WTC11 (cell line): Measurements from ENCODE around the gene FLNA. TPM values are rescaled to one million over a fixed set of nuclear protein-coding genes. Genes with fewer than 3 reads are reported as not detected.

Experiments
- ATAC-seq: fragments of 200-7000 bp; cut with Tn5 transposase; 2 replicates; pipeline ENCODE4 v1.10.0; 2021; ENCODE audit warnings: mild to moderate bottlenecking, moderate library complexity
- CTCF ChIA-PET: fragments of 300-600 bp; sonication (Branson Sonifier 250); formaldehyde crosslinking; loops from one replicate; lab custom pipeline; 2021; ENCODE audit warnings: antibody characterized with exemption; lab: Charles Lee
- POLR2A ChIA-PET: fragments of 350-600 bp; sonication (Branson Sonifier 250); formaldehyde crosslinking; loops from one replicate; lab custom pipeline; 2021; ENCODE audit warnings: antibody characterized with exemption; lab: Charles Lee
- DNase-seq: peaks from one replicate; pipeline ENCODE4 v3.0.0; 2021; ENCODE audit warnings: low spot score
- H3K27ac Mint-ChIP-seq: 2 replicates; pipeline ENCODE4 v1.8.0; 2021; ENCODE audit warnings: mixed read lengths
- H3K27me3 Mint-ChIP-seq: 2 replicates; pipeline ENCODE4 v1.8.0; 2021; ENCODE audit warnings: low read depth, mild to moderate bottlenecking, moderate library complexity, mixed read lengths
- H3K36me3 Mint-ChIP-seq: 2 replicates; pipeline ENCODE4 v1.8.0; 2021; ENCODE audit warnings: mixed read lengths
- H3K4me1 Mint-ChIP-seq: 2 replicates; pipeline ENCODE4 v1.8.0; 2022; ENCODE audit warnings: mixed read lengths
- H3K4me3 Mint-ChIP-seq: 2 replicates; pipeline ENCODE4 v1.8.0; 2021; ENCODE audit warnings: mild to moderate bottlenecking, moderate library complexity, mixed read lengths
- H3K9me3 Mint-ChIP-seq: 2 replicates; pipeline ENCODE4 v1.8.0; 2021; ENCODE audit warnings: mixed read lengths
- ATF1 ChIP-seq: sonication (generic); formaldehyde crosslinking; IDR thresholded peaks from 2 replicates; pipeline ENCODE4 v1.8.1; 2023; ENCODE audit warnings: mild to moderate bottlenecking, moderate library complexity, missing genetic modification reagents
- CREB1 ChIP-seq: sonication (generic); formaldehyde crosslinking; IDR thresholded peaks from 2 replicates; pipeline ENCODE4 v1.8.0; 2023; ENCODE audit warnings: mild to moderate bottlenecking, missing genetic modification reagents
- GABPB1 ChIP-seq: sonication (generic); formaldehyde crosslinking; IDR thresholded peaks from 2 replicates; pipeline ENCODE4 v1.8.1; 2023; ENCODE audit warnings: mild to moderate bottlenecking, missing genetic modification reagents
- HMGA2 ChIP-seq: fragments of 250-450 bp; sonication (Bioruptor Pico); IDR thresholded peaks from 2 replicates; pipeline ENCODE4 v1.4.0; 2021; ENCODE audit warnings: mild to moderate bottlenecking, moderate library complexity
- KAT7 ChIP-seq: sonication (generic); formaldehyde crosslinking; IDR thresholded peaks from 2 replicates; pipeline ENCODE4 v1.8.1; 2023; ENCODE audit warnings: missing genetic modification reagents, mild to moderate bottlenecking, borderline replicate concordance
- NFE2L1 ChIP-seq: sonication (generic); formaldehyde crosslinking; IDR thresholded peaks from 2 replicates; pipeline ENCODE4 v1.8.1; 2023; ENCODE audit warnings: missing genetic modification reagents
- NR1H2 ChIP-seq: sonication (generic); formaldehyde crosslinking; IDR thresholded peaks from 2 replicates; pipeline ENCODE4 v1.9.0; 2021; ENCODE audit warnings: mild to moderate bottlenecking, moderate library complexity, missing genetic modification reagents
- SMAD3 ChIP-seq: sonication (generic); formaldehyde crosslinking; IDR thresholded peaks from 2 replicates; pipeline ENCODE4 v1.8.0; 2022; ENCODE audit warnings: missing genetic modification reagents, mild to moderate bottlenecking, borderline replicate concordance
- SP1 ChIP-seq: sonication (generic); formaldehyde crosslinking; conservative IDR thresholded peaks from 2 replicates; pipeline ENCODE4 v1.8.1; 2022; ENCODE audit warnings: missing genetic modification reagents
- ZNF396 ChIP-seq: fragments of 250-450 bp; sonication (Bioruptor Pico); IDR thresholded peaks from 2 replicates; pipeline ENCODE4 v1.8.0; 2021; ENCODE audit warnings: mild to moderate bottlenecking, moderate library complexity, borderline replicate concordance
- ZNF671 ChIP-seq: fragments of 250-450 bp; sonication (Bioruptor Pico); IDR thresholded peaks from 2 replicates; pipeline ENCODE4 v1.8.0; 2021; ENCODE audit warnings: mild to moderate bottlenecking
- total RNA-seq: library from RNA; stranded (reverse); gene quantifications from 3 replicates; pipeline ENCODE4 v1.2.3, GENCODE V29; 2021
- TF ChIP-seq, protein P1 (sequence below): fragments of 200-600 bp; IDR thresholded peaks from 2 replicates; pipeline ENCODE4 v1.8.0; 2022; ENCODE audit warnings: antibody characterized with exemption
- TF ChIP-seq, protein P2 (sequence below): sonication (generic); formaldehyde crosslinking; IDR thresholded peaks from 2 replicates; pipeline ENCODE4 v1.8.1; 2022; ENCODE audit warnings: mild to moderate bottlenecking, missing genetic modification reagents, moderate library complexity, borderline replicate concordance
- TF ChIP-seq, protein P3 (sequence below): fragments of 250-450 bp; sonication (Bioruptor Pico); IDR thresholded peaks from 2 replicates; pipeline ENCODE4 v1.9.0; 2021; ENCODE audit warnings: moderate library complexity, mild to moderate bottlenecking, inconsistent platforms, borderline replicate concordance
- TF ChIP-seq, protein P4 (sequence below): fragments of 250-450 bp; sonication (Bioruptor Pico); IDR thresholded peaks from 2 replicates; pipeline ENCODE4 v2.1.2; 2022; ENCODE audit warnings: mild to moderate bottlenecking, moderate library complexity
- TF ChIP-seq, protein P5 (sequence below): sonication (generic); formaldehyde crosslinking; IDR thresholded peaks from 2 replicates; pipeline ENCODE4 v1.8.1; 2022; ENCODE audit warnings: mild to moderate bottlenecking, moderate library complexity, missing genetic modification reagents
- TF ChIP-seq, protein P6 (sequence below): fragments of 250-450 bp; sonication (Bioruptor Pico); IDR thresholded peaks from 2 replicates; pipeline ENCODE4 v1.9.0; 2021; ENCODE audit warnings: mild to moderate bottlenecking, borderline replicate concordance
- TF ChIP-seq, protein P7 (sequence below): sonication (generic); formaldehyde crosslinking; IDR thresholded peaks from 2 replicates; pipeline ENCODE4 v1.8.0; 2022; ENCODE audit warnings: mild to moderate bottlenecking, missing genetic modification reagents
- TF ChIP-seq, protein P8 (sequence below): sonication (generic); formaldehyde crosslinking; IDR thresholded peaks from 2 replicates; pipeline ENCODE4 v1.8.0; 2022; ENCODE audit warnings: mild to moderate bottlenecking, missing genetic modification reagents

FLNA gene
- total RNA-seq, 1 experiment from 2014 or later = 1,017 TPM

DNA sequence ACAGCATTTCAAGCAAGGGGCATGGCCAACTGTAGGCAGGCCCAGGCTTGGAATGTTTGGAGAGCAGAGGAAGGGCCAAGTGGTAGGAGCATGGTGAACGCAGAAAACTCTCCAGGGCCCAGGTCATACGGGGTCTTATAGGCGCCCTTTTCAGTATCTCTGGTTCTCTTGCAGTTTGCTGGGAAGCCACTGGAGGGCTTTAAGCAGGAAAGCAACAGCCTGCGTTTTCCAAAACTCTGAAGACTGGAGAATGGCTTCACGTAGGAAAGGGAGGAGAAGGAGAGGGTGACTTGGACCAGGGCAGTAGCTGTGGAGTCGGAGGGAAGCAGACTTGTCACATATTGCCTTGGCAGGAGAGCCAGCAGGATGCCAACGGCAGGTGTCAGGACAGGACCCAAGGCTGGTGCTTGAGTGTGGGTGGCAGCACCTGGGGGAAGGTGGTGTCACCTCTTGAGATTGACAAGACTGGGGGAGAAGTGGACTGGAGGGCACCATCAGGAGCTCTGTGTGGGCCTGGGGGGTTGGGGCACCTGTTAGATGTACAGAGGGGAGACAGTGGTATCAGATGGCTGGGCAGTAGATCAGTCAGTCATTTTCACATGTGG lies 56.9 kb downstream of the FLNA start:
- ATAC-seq (peak; percentile 91), DNase-seq (peak; percentile 34)
- H3K4me3 Mint-ChIP-seq = no peak overlapping the region
- H3K27ac Mint-ChIP-seq = no peak overlapping the region
- ChIA-PET CTCF (interaction anchor here (1.4 to 3.1 kb wide), 3 partner anchors 9 to 13 kb away, joined by 4 to 20 read pairs (median 5); no protein-coding TSS in a partner anchor), POLR2A (no interaction called here)
- H3K4me1 Mint-ChIP-seq = 0 out of 2 replicates have a peak, but pooled peaks cover 2% of the 10 kb centered on the region
- no peaks in the 10 kb centered on the region for H3K27me3 Mint-ChIP-seq
- no peak for TF ChIP-seq ZNF396 (CRISPR knock-in tag)
- TF ChIP-seq, protein P1, sequence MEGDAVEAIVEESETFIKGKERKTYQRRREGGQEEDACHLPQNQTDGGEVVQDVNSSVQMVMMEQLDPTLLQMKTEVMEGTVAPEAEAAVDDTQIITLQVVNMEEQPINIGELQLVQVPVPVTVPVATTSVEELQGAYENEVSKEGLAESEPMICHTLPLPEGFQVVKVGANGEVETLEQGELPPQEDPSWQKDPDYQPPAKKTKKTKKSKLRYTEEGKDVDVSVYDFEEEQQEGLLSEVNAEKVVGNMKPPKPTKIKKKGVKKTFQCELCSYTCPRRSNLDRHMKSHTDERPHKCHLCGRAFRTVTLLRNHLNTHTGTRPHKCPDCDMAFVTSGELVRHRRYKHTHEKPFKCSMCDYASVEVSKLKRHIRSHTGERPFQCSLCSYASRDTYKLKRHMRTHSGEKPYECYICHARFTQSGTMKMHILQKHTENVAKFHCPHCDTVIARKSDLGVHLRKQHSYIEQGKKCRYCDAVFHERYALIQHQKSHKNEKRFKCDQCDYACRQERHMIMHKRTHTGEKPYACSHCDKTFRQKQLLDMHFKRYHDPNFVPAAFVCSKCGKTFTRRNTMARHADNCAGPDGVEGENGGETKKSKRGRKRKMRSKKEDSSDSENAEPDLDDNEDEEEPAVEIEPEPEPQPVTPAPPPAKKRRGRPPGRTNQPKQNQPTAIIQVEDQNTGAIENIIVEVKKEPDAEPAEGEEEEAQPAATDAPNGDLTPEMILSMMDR = peak; percentile 10; the same call in 1 of the 2 replicates
- no peaks in the 10 kb centered on the region for H3K36me3 Mint-ChIP-seq
- no peaks in the 10 kb centered on the region for H3K9me3 Mint-ChIP-seq

DNA sequence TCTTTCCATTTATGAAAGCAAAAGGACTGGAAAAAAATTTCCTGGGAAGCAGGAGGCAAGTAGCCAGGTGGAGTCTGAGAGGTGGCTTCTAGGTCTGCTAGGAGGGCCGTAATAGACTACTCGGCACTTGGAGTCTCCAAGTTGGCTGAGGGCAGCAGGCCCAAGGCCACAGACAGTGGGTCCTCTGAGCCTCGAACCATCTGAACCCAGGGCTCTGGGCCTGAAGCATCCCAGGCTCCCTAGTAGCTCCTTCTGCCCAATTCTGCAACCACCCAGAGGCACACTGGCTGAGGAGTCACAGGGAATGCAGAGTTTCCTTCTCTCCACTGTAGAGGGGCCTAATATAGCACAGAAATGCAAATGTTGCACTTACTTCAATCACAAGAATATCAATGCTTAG lies 59.0 kb downstream of the FLNA start:
- no peaks in the 10 kb centered on the region for H3K9me3 Mint-ChIP-seq
- TF ChIP-seq SP1 (CRISPR knock-in tag) (no peak), SMAD3 (CRISPR knock-in tag) (no peak), KAT7 (CRISPR knock-in tag) (no peak), ZNF396 (CRISPR knock-in tag) (no peak), HMGA2 (CRISPR knock-in tag) (no peak), NR1H2 (CRISPR knock-in tag) (no peak), GABPB1 (no peak)
- TF ChIP-seq, protein P2, sequence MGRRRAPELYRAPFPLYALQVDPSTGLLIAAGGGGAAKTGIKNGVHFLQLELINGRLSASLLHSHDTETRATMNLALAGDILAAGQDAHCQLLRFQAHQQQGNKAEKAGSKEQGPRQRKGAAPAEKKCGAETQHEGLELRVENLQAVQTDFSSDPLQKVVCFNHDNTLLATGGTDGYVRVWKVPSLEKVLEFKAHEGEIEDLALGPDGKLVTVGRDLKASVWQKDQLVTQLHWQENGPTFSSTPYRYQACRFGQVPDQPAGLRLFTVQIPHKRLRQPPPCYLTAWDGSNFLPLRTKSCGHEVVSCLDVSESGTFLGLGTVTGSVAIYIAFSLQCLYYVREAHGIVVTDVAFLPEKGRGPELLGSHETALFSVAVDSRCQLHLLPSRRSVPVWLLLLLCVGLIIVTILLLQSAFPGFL (CRISPR knock-in tag) = no peak
- TF ChIP-seq, protein P3, sequence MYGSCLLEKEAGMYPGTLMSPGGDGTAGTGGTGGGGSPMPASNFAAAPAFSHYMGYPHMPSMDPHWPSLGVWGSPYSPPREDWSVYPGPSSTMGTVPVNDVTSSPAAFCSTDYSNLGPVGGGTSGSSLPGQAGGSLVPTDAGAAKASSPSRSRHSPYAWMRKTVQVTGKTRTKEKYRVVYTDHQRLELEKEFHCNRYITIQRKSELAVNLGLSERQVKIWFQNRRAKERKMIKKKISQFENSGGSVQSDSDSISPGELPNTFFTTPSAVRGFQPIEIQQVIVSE (CRISPR knock-in tag) = no peak
- TF ChIP-seq, protein P4, sequence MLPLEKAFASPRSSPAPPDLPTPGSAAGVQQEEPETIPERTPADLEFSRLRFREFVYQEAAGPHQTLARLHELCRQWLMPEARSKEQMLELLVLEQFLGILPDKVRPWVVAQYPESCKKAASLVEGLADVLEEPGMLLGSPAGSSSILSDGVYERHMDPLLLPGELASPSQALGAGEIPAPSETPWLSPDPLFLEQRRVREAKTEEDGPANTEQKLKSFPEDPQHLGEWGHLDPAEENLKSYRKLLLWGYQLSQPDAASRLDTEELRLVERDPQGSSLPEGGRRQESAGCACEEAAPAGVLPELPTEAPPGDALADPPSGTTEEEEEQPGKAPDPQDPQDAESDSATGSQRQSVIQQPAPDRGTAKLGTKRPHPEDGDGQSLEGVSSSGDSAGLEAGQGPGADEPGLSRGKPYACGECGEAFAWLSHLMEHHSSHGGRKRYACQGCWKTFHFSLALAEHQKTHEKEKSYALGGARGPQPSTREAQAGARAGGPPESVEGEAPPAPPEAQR (CRISPR knock-in tag) = no peak
- TF ChIP-seq, protein P5, sequence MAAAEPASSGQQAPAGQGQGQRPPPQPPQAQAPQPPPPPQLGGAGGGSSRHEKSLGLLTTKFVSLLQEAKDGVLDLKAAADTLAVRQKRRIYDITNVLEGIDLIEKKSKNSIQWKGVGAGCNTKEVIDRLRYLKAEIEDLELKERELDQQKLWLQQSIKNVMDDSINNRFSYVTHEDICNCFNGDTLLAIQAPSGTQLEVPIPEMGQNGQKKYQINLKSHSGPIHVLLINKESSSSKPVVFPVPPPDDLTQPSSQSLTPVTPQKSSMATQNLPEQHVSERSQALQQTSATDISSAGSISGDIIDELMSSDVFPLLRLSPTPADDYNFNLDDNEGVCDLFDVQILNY = no peak
- no peak overlapping the region for H3K4me3 Mint-ChIP-seq
- H3K27ac Mint-ChIP-seq = no peak overlapping the region
- ATAC-seq (no peak), DNase-seq (no peak)
- no peaks in the 10 kb centered on the region for H3K27me3 Mint-ChIP-seq
- no peaks in the 10 kb centered on the region for H3K36me3 Mint-ChIP-seq
- POLR2A ChIA-PET = no interaction called here
- CTCF ChIA-PET = interaction anchor here (0.6 kb wide), 2 partner anchors 207 to 702 kb away, joined by 5 to 6 read pairs; no protein-coding TSS in a partner anchor
- H3K4me1 Mint-ChIP-seq = 0 out of 2 replicates have a peak, but pooled peaks cover 2% of the 10 kb centered on the region

DNA sequence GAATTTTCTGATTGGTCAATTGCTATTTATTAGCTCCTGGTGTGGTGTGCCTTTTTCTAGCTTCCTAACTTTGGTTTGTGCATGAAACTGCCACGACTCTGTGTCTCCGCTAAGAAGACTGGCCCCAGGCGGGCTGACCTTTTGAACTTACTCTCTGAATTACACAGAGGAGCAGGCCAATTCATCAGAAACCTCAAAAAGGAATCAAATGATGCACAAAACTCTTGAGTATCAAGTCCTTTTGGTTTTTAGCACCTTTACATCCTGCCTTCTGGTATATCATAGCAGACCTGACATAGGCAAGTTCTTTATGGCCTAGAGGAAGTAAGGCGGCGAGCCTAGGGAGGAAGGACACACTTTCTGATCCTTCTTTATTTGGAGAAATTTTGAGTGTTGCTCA lies 61.3 kb downstream of the FLNA start:
- H3K9me3 Mint-ChIP-seq = no peaks in the 10 kb centered on the region
- no peak overlapping the region for H3K27ac Mint-ChIP-seq
- ChIA-PET POLR2A (no interaction called here), CTCF (no interaction called here)
- H3K4me1 Mint-ChIP-seq = peaks cover 5% of the 10 kb centered on the region
- H3K27me3 Mint-ChIP-seq = no peaks in the 10 kb centered on the region
- no peak for DNase-seq
- H3K36me3 Mint-ChIP-seq = no peaks in the 10 kb centered on the region
- ATAC-seq = no peak
- no peak overlapping the region for H3K4me3 Mint-ChIP-seq
- TF ChIP-seq NFE2L1 (CRISPR knock-in tag) (no peak), ZNF671 (CRISPR knock-in tag) (no peak), CREB1 (no peak), ATF1 (CRISPR knock-in tag) (no peak)
- TF ChIP-seq, protein P6, sequence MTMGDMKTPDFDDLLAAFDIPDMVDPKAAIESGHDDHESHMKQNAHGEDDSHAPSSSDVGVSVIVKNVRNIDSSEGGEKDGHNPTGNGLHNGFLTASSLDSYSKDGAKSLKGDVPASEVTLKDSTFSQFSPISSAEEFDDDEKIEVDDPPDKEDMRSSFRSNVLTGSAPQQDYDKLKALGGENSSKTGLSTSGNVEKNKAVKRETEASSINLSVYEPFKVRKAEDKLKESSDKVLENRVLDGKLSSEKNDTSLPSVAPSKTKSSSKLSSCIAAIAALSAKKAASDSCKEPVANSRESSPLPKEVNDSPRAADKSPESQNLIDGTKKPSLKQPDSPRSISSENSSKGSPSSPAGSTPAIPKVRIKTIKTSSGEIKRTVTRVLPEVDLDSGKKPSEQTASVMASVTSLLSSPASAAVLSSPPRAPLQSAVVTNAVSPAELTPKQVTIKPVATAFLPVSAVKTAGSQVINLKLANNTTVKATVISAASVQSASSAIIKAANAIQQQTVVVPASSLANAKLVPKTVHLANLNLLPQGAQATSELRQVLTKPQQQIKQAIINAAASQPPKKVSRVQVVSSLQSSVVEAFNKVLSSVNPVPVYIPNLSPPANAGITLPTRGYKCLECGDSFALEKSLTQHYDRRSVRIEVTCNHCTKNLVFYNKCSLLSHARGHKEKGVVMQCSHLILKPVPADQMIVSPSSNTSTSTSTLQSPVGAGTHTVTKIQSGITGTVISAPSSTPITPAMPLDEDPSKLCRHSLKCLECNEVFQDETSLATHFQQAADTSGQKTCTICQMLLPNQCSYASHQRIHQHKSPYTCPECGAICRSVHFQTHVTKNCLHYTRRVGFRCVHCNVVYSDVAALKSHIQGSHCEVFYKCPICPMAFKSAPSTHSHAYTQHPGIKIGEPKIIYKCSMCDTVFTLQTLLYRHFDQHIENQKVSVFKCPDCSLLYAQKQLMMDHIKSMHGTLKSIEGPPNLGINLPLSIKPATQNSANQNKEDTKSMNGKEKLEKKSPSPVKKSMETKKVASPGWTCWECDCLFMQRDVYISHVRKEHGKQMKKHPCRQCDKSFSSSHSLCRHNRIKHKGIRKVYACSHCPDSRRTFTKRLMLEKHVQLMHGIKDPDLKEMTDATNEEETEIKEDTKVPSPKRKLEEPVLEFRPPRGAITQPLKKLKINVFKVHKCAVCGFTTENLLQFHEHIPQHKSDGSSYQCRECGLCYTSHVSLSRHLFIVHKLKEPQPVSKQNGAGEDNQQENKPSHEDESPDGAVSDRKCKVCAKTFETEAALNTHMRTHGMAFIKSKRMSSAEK (CRISPR knock-in tag) = no peak
- TF ChIP-seq, protein P7, sequence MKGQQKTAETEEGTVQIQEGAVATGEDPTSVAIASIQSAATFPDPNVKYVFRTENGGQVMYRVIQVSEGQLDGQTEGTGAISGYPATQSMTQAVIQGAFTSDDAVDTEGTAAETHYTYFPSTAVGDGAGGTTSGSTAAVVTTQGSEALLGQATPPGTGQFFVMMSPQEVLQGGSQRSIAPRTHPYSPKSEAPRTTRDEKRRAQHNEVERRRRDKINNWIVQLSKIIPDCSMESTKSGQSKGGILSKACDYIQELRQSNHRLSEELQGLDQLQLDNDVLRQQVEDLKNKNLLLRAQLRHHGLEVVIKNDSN (CRISPR knock-in tag) = no peak
- TF ChIP-seq, protein P8, sequence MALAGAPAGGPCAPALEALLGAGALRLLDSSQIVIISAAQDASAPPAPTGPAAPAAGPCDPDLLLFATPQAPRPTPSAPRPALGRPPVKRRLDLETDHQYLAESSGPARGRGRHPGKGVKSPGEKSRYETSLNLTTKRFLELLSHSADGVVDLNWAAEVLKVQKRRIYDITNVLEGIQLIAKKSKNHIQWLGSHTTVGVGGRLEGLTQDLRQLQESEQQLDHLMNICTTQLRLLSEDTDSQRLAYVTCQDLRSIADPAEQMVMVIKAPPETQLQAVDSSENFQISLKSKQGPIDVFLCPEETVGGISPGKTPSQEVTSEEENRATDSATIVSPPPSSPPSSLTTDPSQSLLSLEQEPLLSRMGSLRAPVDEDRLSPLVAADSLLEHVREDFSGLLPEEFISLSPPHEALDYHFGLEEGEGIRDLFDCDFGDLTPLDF (CRISPR knock-in tag) = no peak
